ENCODE results near the gene SGTB.

The SGTB gene

DNA sequence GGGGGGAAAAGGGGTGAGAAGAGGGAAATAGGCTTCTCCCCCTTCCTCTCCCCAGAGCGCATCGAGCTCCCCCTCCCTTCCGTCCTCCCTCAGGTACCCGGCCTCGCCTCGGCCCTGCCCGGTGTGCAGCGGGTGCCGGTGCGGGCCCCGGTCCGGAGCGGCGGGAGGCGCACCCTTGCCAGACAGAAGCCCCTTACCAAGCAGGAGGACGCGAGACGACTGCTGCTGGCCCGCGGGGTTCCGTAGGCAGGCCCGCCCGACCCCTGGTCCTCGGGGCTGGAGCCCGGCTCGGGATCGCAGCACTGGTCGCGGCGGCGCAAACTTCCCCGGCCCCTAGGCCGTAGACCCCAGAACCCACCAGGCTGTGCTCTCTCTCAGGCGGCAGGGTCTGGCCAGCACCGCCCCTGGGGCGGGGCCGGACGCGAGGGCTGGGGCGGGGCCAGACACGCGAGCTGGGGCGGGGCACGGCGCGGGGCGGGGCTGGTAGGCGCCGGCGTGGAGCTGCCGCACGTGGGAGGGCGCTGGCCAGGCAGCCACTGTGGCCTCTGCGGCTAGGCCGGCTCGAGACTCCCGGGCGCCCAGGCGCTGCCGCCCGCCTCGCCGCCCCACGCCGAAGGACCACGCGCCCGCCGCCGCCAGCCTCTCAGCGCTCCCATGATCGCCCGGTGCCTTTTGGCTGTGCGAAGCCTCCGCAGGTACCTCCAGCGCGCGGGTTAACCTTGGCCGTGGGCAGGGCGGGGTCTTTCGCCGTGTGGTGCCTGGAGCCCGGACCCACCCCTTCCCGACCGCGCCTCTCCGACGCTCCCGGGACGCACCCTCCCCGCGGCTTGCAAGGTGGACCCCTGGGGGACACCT lies at the start of gene SGTB, which contains the start of gene NLN:
Gene SGTB, minus strand, starts transcription at position 390 of the 855 bp plus-strand sequence. CDS start 1,302 bp downstream, outside the sequence.
Gene NLN, plus strand, starts transcription at position 486 of the 855 bp plus-strand sequence. Its CDS starts 169 bp downstream, at position 655.
- DNase-seq: peak; percentile 10 to 90 (median 78)

GRCh38 chr5:65771266-65771665 lies 49.4 kb upstream of the SGTB start:
- peak in 1 of 14 donors; percentile 16 for DNase-seq

DNA sequence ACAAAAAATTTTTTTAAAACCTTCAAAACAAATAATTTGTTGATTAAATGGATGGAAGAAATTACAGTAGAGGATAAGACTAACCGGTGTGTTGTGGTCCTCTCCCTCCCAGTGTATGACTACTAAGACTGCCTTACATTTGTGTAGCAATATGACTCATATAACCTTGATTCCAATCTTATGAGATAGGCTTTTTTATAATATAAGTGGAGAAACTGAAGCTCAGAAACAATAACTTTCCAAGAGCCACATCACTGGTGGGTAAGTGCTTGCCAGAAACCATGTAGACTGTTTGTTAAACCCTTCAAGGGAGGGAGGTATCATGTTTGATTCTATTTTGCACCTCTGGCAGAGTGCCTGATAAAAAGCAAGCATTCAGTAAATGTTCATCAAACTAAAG lies 47.6 kb upstream of the SGTB start:
- no peak for DNase-seq

- DNase-seq: no peak
Observed at GRCh38 chr5:65768723-65769346, 46.9 kb upstream of the SGTB start.

- no peak for DNase-seq
Observed at GRCh38 chr5:65767565-65767964, 45.7 kb upstream of the SGTB start.

DNA sequence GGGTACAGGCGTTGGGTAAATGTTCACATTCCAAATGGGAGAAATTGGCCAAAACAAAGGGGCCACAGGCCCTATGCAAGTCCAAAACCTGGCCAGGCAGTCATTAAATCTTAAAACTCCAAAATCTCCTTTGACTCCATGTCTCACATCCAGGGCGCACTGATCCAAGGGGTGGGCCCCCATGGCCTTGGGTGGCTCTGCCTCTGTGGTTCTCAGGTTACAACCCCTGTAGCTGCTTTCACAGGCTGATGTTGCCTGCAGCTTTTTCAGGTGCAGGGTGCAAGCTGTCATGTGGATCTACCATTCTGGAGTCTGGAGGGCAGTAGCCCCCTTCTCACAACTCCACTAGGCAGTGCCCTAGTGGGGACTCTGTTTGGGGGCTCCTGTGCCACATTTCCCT lies 44.9 kb upstream of the SGTB start:
- no peak for DNase-seq

- no peak for DNase-seq
Observed at GRCh38 chr5:65766175-65766574, 44.3 kb upstream of the SGTB start.

GRCh38 chr5:65765582-65765981 lies 43.7 kb upstream of the SGTB start:
- no peak for DNase-seq

- DNase-seq: no peak
Observed at GRCh38 chr5:65762234-65762633, 40.3 kb upstream of the SGTB start.

DNA sequence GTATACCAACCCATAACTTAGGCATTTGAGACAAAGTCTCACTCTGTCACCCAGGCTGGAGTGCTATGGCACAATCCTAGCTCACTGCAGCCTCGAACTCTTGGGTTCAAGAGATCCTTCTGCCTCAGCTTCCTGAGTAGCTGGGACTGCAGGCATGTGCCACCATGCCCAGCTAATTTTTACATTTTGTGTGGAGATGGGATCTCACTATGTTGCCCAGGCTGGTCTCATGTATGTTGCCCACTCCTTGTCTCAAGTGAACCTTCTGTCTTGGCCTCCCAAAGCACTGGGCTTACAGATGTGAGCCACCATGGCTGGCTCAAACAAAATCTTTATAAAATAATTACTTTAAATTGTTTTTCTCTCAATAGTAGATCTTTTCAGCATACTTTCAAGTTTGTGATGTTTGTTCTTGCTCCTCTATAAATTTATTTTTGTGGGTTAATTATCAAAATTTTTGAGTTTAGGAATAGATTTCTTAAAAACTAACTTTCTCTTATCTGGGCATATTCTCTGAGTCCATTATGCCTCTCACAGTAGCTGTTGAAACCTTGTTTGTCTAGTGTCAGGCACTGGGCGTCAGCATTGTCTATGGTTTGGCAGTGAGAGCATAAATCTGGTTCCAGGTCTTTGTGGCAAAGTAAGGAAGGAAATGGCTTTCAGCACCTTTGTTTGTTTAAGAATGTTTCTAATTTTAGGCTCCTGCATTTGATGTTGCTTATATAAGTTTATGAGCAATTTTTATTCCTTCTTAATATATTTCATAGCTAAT lies 38.8 kb upstream of the SGTB start:
- DNase-seq: peak in 8 of 14 donors; percentile 3 to 55 (median 35)

DNA sequence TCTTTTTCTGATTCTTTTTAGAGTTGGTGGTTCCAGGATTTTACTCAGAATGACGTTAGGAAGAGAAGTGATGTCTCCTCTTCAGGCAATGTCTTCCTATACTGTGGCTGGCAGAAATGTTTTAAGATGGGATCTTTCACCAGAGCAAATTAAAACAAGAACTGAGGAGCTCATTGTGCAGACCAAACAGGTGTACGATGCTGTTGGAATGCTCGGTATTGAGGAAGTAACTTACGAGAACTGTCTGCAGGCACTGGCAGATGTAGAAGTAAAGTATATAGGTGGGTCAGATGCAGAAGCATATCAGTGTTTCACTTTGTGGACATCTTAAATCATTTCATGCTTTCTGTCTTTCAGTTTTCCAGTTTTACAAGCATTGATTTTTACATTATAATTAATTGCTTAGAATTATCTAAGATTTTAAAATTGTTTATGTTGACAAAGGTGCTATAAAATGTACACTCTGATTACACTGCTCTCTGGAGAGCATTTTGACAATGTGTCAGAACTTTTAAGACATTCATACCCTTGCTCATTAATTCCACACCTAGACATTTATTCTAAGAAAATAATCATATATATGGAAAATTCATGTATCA lies 36.7 kb upstream of the SGTB start:
- no peak for DNase-seq

GRCh38 chr5:65753189-65753588 lies 31.3 kb upstream of the SGTB start:
- no peak for DNase-seq

GRCh38 chr5:65750938-65751337 lies 29.0 kb upstream of the SGTB start:
- no peak for DNase-seq

GRCh38 chr5:65749956-65750355 lies 28.0 kb upstream of the SGTB start:
- DNase-seq: no peak

DNA sequence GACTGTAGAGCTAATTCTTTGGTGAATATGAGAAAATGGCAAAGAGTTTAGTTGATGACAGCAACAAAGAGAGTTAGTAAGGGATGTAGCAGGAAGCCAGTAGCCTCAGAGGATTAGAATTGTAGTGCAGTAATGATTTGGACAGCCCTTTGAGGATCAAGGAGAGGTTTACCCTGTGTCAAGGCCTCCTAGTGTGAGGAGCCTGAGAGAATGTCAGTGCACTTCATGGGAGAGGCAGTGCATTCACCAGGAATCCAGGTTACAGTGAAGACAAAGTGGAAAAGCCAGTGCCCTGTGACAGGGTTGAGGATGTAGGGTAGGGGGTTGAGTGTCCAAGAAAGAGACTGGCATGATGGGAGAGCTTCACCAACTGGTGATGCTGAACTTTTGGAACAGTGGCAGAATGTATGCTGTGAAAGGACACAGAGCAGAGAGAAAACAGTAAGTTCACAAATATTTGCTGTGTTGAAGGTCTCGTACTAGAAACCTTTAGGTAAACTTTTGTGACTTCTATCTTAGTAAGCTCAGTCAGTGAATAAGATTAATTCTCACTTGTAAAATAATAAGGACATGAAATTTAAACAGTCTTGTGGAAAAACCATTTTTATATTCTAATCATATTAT lies 27.4 kb upstream of the SGTB start:
- no peak for DNase-seq

DNA sequence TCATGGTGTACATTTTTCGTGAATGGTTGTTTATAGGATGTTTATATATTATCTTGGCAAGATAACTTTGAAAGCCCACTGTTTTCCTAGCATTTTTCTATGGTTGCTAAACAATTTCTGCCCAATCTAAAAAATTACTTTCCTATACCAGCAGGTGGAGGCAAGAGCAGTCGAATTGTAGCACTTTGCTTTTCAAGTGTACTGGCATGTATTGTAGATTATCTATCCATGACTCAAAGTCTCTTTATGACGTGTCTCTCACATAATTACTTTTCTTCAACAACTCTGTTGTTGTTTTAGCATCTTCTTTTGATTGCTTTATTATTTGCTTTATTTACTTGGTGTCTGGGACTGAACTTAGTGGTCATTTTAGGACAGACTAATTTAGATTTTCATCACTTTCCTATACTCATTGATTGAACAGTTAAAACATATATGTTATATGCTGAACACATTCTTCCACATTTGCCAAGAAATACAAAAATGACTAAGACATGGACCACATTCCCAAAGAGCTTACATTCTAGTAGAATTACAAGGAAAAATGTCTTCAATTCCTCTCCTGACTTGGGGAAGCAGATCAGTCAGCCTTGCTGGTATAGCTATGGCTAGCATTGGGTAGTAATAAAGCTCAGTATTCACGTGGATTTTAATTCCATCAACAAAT lies 20.8 kb upstream of the SGTB start:
- DNase-seq: no peak

GRCh38 chr5:65739162-65739561 lies 17.3 kb upstream of the SGTB start:
- DNase-seq: no peak

GRCh38 chr5:65738305-65738704 lies 16.4 kb upstream of the SGTB start:
- DNase-seq: no peak

DNA sequence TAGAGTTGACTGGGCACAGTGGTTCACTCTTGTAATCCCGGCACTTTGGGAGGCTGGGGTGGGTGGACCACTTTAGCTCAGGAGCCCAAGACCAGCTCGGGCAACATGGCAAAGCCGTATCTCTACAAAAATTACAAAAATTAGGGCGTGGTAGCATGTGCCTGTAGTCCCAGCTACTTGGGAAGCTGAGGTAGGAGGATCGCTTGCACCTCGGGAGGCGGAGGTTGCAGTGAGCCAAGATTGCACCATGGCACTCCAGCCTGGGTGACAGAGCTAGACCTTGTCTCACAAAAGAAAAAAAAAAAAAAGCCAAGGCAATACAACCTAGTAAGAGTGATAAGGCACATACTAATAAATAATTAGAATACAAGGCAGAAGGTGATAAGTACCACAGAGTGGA lies 15.9 kb upstream of the SGTB start:
- DNase-seq: no peak

GRCh38 chr5:65736011-65736410 lies 14.1 kb upstream of the SGTB start:
- DNase-seq: no peak

DNA sequence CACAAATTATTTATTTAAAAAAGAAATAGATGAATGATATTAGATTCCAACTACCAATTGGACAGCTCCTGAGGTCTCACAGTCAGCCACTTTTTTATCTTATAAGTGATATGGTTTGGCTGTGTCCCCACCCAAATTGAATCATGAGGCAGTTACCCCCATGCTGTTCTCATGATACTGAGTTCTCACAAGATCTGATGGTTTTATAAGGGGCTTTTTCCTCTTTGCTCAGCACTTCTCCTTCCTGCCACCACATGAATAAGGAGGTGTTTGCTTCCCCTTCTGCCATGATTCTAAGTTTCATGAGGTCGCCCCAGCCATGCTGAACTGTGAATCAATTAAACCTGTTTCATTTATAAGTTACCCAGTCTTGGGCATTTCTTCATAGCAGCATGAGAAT lies 13.0 kb upstream of the SGTB start:
- DNase-seq: no peak
